ENCODE data around the gene ZBTB7B. TPM values are rescaled to one million over a fixed set of nuclear protein-coding genes. Genes with fewer than 3 reads are reported as not detected.

The ZBTB7B gene
- total and polyA plus RNA-seq, 9 of the 15 experiments (the other 6 are each of a cell fraction or from before 2014, with no cell fraction given) = 0.04 to 46.5 (median 15.2) TPM

GRCh38 chr1:154974102-154974807, 28.3 kb upstream of the ZBTB7B start, which contains the start of gene CKS1B (continued):
- peak; percentile 76 for TF ChIP-seq ZNF592 (IDR thresholded peaks at IDR 0.05)
- peak; percentile 96 for TF ChIP-seq MXD1 (CRISPR knock-in tag; IDR thresholded peaks at IDR 0.05; ENCODE audit: borderline replicate concordance, poor library complexity, severe bottlenecking)
- no peak for TF ChIP-seq ZNF280A (IDR thresholded peaks at IDR 0.05; ENCODE audit: low read depth, partially characterized antibody)
- no peak for TF ChIP-seq TSC22D4 (tag; IDR thresholded peaks at IDR 0.05)
- no peak for TF ChIP-seq FOXJ2 (tag; IDR thresholded peaks at IDR 0.05)
- 0 out of 2 replicates have a peak, but pooled peaks have one; percentile 32 for TF ChIP-seq ZNF212 (CRISPR knock-in tag; IDR thresholded peaks at IDR 0.05)
- peak; percentile 62; the same call in 1 of the 2 replicates for TF ChIP-seq ZNF830 (CRISPR knock-in tag; IDR thresholded peaks at IDR 0.05)
- peak; percentile 65; the same call in 1 of the 2 replicates for TF ChIP-seq ZBTB5 (IDR thresholded peaks at IDR 0.05)
- TF ChIP-seq HINFP (tag; conservative IDR thresholded peaks at IDR 0.05; ENCODE audit: low read depth) = no peak
- TF ChIP-seq HBP1 (CRISPR knock-in tag; IDR thresholded peaks at IDR 0.05) = peak; percentile 88
- no peak for TF ChIP-seq COPS2 (conservative IDR thresholded peaks at IDR 0.05)
- no peak for TF ChIP-seq ZNF165 (CRISPR knock-in tag; IDR thresholded peaks at IDR 0.05; ENCODE audit: borderline replicate concordance)
- TF ChIP-seq TAF1 (IDR thresholded peaks at IDR 0.05; ENCODE audit: control insufficient read depth, extremely low read depth, insufficient read depth, low read length, severe bottlenecking) = peak; percentile 27

Data from K562 (cell line).